GM23338 (cell line): ENCODE measurements around the gene EFR3B. TPM values are rescaled to one million over a fixed set of nuclear protein-coding genes. Genes with fewer than 3 reads are reported as not detected.

Source experiments
- ATAC-seq: fragments of 200-7000 bp; cut with Tn5 transposase; 3 replicates; pipeline ENCODE4 v1.9.1; 2020
- DNase-seq: peaks from one replicate; pipeline ENCODE4 v3.0.0-alpha.2; 2015; ENCODE audit warnings: low spot score
- H2AFZ ChIP-seq: fragments of 200-600 bp; sonication (generic); 2 replicates; pipeline ENCODE4 v1.8.0; 2016; ENCODE audit warnings: antibody characterized with exemption, mild to moderate bottlenecking, moderate library complexity
- H3F3A ChIP-seq: fragments of 200-600 bp; sonication (generic); replicated peaks from 2 replicates; pipeline ENCODE4 v1.8.0; 2017; ENCODE audit warnings: antibody characterized with exemption, mixed run types, low read depth
- H3K27ac ChIP-seq: fragments of 200-600 bp; sonication (generic); 2 replicates; pipeline ENCODE4 v1.6.1; 2016; ENCODE audit warnings: low read depth
- H3K27me3 ChIP-seq: fragments of 200-600 bp; sonication (generic); 2 replicates; pipeline ENCODE4 v1.8.0; 2016; ENCODE audit warnings: mild to moderate bottlenecking, mixed run types, moderate library complexity; ENCODE audit not compliant: insufficient read depth
- H3K36me3 ChIP-seq: fragments of 200-600 bp; sonication (generic); 2 replicates; pipeline ENCODE4 v1.8.0; 2016; ENCODE audit warnings: mild to moderate bottlenecking; ENCODE audit not compliant: insufficient read depth
- H3K4me1 ChIP-seq: fragments of 200-600 bp; sonication (generic); 2 replicates; pipeline ENCODE4 v1.8.0; 2016; ENCODE audit warnings: mild to moderate bottlenecking, moderate library complexity; ENCODE audit not compliant: insufficient read depth
- H3K4me2 ChIP-seq: fragments of 200-600 bp; sonication (generic); 2 replicates; pipeline ENCODE4 v1.7.1; 2017; ENCODE audit warnings: mixed run types
- H3K4me3 ChIP-seq: fragments of 200-600 bp; sonication (generic); 2 replicates; pipeline ENCODE4 v1.6.1; 2016; ENCODE audit warnings: mixed run types
- H3K79me2 ChIP-seq: fragments of 200-600 bp; sonication (generic); replicated peaks from 2 replicates; pipeline ENCODE4 v1.8.0; 2017; ENCODE audit warnings: mild to moderate bottlenecking; ENCODE audit not compliant: insufficient read depth
- H3K9me2 ChIP-seq: fragments of 200-600 bp; sonication (generic); 2 replicates; pipeline ENCODE4 v1.8.0; 2017; ENCODE audit not compliant: insufficient read depth
- H4K20me1 ChIP-seq: fragments of 200-600 bp; sonication (generic); replicated peaks from 2 replicates; pipeline ENCODE4 v1.8.0; 2017; ENCODE audit warnings: mild to moderate bottlenecking; ENCODE audit not compliant: insufficient read depth
- H3K27ac Mint-ChIP-seq: 2 replicates; pipeline ENCODE4 v1.8.0; 2020; ENCODE audit warnings: inconsistent platforms, mild to moderate bottlenecking, moderate library complexity, mixed read lengths
- H3K27me3 Mint-ChIP-seq: 3 replicates; pipeline ENCODE4 v1.8.0; 2022; ENCODE audit warnings: low read depth, mild to moderate bottlenecking, moderate library complexity, mixed read lengths, inconsistent platforms; ENCODE audit not compliant: insufficient read depth, poor library complexity
- H3K36me3 Mint-ChIP-seq: 3 replicates; pipeline ENCODE4 v1.8.0; 2021; ENCODE audit warnings: low read depth, mild to moderate bottlenecking, inconsistent platforms, moderate library complexity, mixed read lengths
- H3K4me1 Mint-ChIP-seq: 3 replicates; pipeline ENCODE4 v1.8.0; 2020; ENCODE audit warnings: mild to moderate bottlenecking, inconsistent platforms, mixed read lengths
- H3K4me3 Mint-ChIP-seq: 3 replicates; pipeline ENCODE4 v1.8.0; 2021; ENCODE audit warnings: moderate library complexity, mild to moderate bottlenecking, inconsistent platforms, mixed read lengths
- H3K9me3 Mint-ChIP-seq: 3 replicates; pipeline ENCODE4 v1.8.0; 2020; ENCODE audit warnings: moderate library complexity, mild to moderate bottlenecking, inconsistent platforms, mixed read lengths
- CREB1 ChIP-seq: fragments of 250-450 bp; sonication (Bioruptor Pico); IDR thresholded peaks from 2 replicates; pipeline ENCODE4 v1.5.0; 2020; ENCODE audit warnings: low read depth, mild to moderate bottlenecking, moderate library complexity
- CTCF ChIP-seq, 2 experiments: fragments of 200-600 bp in 1 of 2; sonication (generic) in 1 of 2; conservative IDR thresholded peaks; 2 replicates each; pipeline versions ENCODE4 v1.5.1 to v1.6.1; 2016 to 2017; ENCODE audit warnings: antibody characterized with exemption in 2 of 2, low read depth in 2 of 2, mild to moderate bottlenecking in 2 of 2, moderate library complexity in 1 of 2
- ETS1 ChIP-seq: IDR thresholded peaks from 2 replicates; pipeline ENCODE4 v1.6.1; 2016; ENCODE audit warnings: antibody characterized with exemption
- EZH2 ChIP-seq: fragments of 200-600 bp; sonication (generic); IDR thresholded peaks from one replicate; pipeline ENCODE4 v1.8.0; 2017; ENCODE audit warnings: antibody characterized with exemption, mild to moderate bottlenecking, low read depth; ENCODE audit not compliant: unreplicated experiment
- EZH2phosphoT487 ChIP-seq: fragments of 200-600 bp; sonication (generic); IDR thresholded peaks from one replicate; pipeline ENCODE4 v1.8.1; 2018; ENCODE audit warnings: antibody characterized with exemption; ENCODE audit not compliant: unreplicated experiment
- JUNB ChIP-seq: IDR thresholded peaks from one replicate; pipeline ENCODE4 v1.6.1; 2016; ENCODE audit warnings: antibody characterized with exemption; ENCODE audit not compliant: unreplicated experiment
- NANOG ChIP-seq: IDR thresholded peaks from 2 replicates; pipeline ENCODE4 v1.6.1; 2016; ENCODE audit warnings: antibody characterized with exemption, borderline replicate concordance
- POLR2AphosphoS5 ChIP-seq: IDR thresholded peaks from 2 replicates; pipeline ENCODE4 v1.6.1; 2016; ENCODE audit warnings: antibody characterized with exemption, low read depth
- REST ChIP-seq: IDR thresholded peaks from one replicate; pipeline ENCODE4 v1.6.1; 2018; ENCODE audit warnings: antibody characterized with exemption; ENCODE audit not compliant: unreplicated experiment
- STAT1 ChIP-seq: IDR thresholded peaks from one replicate; pipeline ENCODE4 v1.6.1; 2016; ENCODE audit warnings: antibody characterized with exemption; ENCODE audit not compliant: unreplicated experiment
- ZNF114 ChIP-seq: fragments of 250-450 bp; sonication (Bioruptor Pico); IDR thresholded peaks from 2 replicates; pipeline ENCODE4 v1.5.0; 2020; ENCODE audit warnings: mild to moderate bottlenecking, moderate library complexity
- ZNF331 ChIP-seq: fragments of 250-450 bp; sonication (Bioruptor Pico); IDR thresholded peaks from 2 replicates; pipeline ENCODE4 v1.5.0; 2020; ENCODE audit warnings: low read depth, mild to moderate bottlenecking, moderate library complexity
- ZNF462 ChIP-seq: fragments of 250-450 bp; sonication (Bioruptor Pico); IDR thresholded peaks from 2 replicates; pipeline ENCODE4 v1.5.0; 2020; ENCODE audit warnings: mild to moderate bottlenecking, moderate library complexity
- polyA plus RNA-seq: library from polyadenylated mRNA; unstranded; fragments of >200 nt; fragmentation: Nextera tagmentation; extraction: Ambion mirVana; gene quantifications from 2 replicates; pipeline ENCODE4 v1.2.1, GENCODE V29; 2016
- total RNA-seq: library from RNA; depleted of rRNA; stranded (reverse); fragments of >200 nt; shearing (Covaris generic); gene quantifications from 2 replicates; pipeline ENCODE4 v1.2.3, GENCODE V29; 2014

Gene EFR3B
- total and polyA plus RNA-seq, 2 experiments from 2014 or later: 3.3 to 10.7 TPM

GRCh38 chr2:25132299-25132635, 90.4 kb downstream of the EFR3B start:
- H4K20me1 ChIP-seq: no peaks in the 10 kb centered on the region; the same call in 1 of the 2 replicates
- no peak overlapping the region for H3K27ac ChIP-seq
- peaks cover 8% of the 10 kb centered on the region for H3K4me1 ChIP-seq
- H3K4me2 ChIP-seq: peak overlapping the region; percentile 89
- H3K27me3 Mint-ChIP-seq: peaks cover 28% of the 10 kb centered on the region
- no peaks in the 10 kb centered on the region for H3K79me2 ChIP-seq
- no peaks in the 10 kb centered on the region for H3K36me3 ChIP-seq
- H3K27ac Mint-ChIP-seq: no peak overlapping the region
- no peaks in the 10 kb centered on the region for H3F3A ChIP-seq
- peak overlapping the region; percentile 57 for H3K4me3 ChIP-seq
- H3K9me3 Mint-ChIP-seq: no peaks in the 10 kb centered on the region; the same call in 2 of the 3 replicates
- no peak for TF ChIP-seq CREB1 (CRISPR knock-in tag)
- TF ChIP-seq POLR2AphosphoS5: no peak
- no peak for TF ChIP-seq NANOG
- TF ChIP-seq EZH2: no peak
- TF ChIP-seq ZNF331 (CRISPR knock-in tag): no peak
- TF ChIP-seq ZNF462 (CRISPR knock-in tag): no peak
- TF ChIP-seq JUNB: no peak
- no peak for TF ChIP-seq ETS1
- TF ChIP-seq REST: no peak
- TF ChIP-seq STAT1: no peak
- no peak for TF ChIP-seq EZH2phosphoT487
- no peak for TF ChIP-seq CTCF (conservative IDR thresholded peaks at IDR 0.05; ENCODE audit: low read depth in 2 of 2)
- TF ChIP-seq ZNF114 (CRISPR knock-in tag): no peak
- H3K27me3 ChIP-seq: peaks cover 32% of the 10 kb centered on the region
- DNase-seq: no peak
- peak; percentile 49 for ATAC-seq
- no peaks in the 10 kb centered on the region for H3K9me2 ChIP-seq
- H3K36me3 Mint-ChIP-seq: no peaks in the 10 kb centered on the region; the same call in 2 of the 3 replicates
- peaks cover 9% of the 10 kb centered on the region for H3K4me1 Mint-ChIP-seq
- H2AFZ ChIP-seq: peak overlapping the region; percentile 76
- peak overlapping the region; percentile 73 for H3K4me3 Mint-ChIP-seq
